ENCODE data around the gene HAUS7.

The HAUS7 gene

GRCh38 chrX:153475751-153476281, 5.4 kb upstream of the HAUS7 start:
- no peak for DNase-seq

GRCh38 chrX:153475271-153475670, 4.9 kb upstream of the HAUS7 start:
- no peak for DNase-seq

GRCh38 chrX:153474718-153475117, 4.3 kb upstream of the HAUS7 start:
- DNase-seq: no peak

GRCh38 chrX:153474266-153474665, 3.9 kb upstream of the HAUS7 start:
- DNase-seq: no peak

- DNase-seq: no peak
Observed at GRCh38 chrX:153473126-153473525, 2.8 kb upstream of the HAUS7 start.

GRCh38 chrX:153471663-153472280, 1.4 kb upstream of the HAUS7 start:
- DNase-seq: no peak

- DNase-seq: no peak
Observed at GRCh38 chrX:153469811-153470410, 465 bp downstream of the HAUS7 start.

- no peak for DNase-seq
Observed at GRCh38 chrX:153468008-153468580, 2.3 kb downstream of the HAUS7 start.

GRCh38 chrX:153465691-153466380, 4.5 kb downstream of the HAUS7 start:
- no peak for DNase-seq

- no peak for DNase-seq
Observed at GRCh38 chrX:153464116-153464515, 6.3 kb downstream of the HAUS7 start.

- DNase-seq: no peak
Observed at GRCh38 chrX:153463556-153463955, 6.8 kb downstream of the HAUS7 start.

GRCh38 chrX:153463031-153463430, 7.3 kb downstream of the HAUS7 start:
- DNase-seq: no peak

- no peak for DNase-seq
Observed at GRCh38 chrX:153462291-153462690, 8.1 kb downstream of the HAUS7 start.

GRCh38 chrX:153460826-153461225, 9.6 kb downstream of the HAUS7 start:
- DNase-seq: no peak

- peak; percentile 12 for DNase-seq
Observed at GRCh38 chrX:153459986-153460385, 10.4 kb downstream of the HAUS7 start.

- no peak for DNase-seq
Observed at GRCh38 chrX:153458476-153458875, 11.9 kb downstream of the HAUS7 start.

- DNase-seq: no peak
Observed at GRCh38 chrX:153457827-153458466, 12.4 kb downstream of the HAUS7 start.

GRCh38 chrX:153457136-153457825, 13.1 kb downstream of the HAUS7 start:
- DNase-seq: no peak

- no peak for DNase-seq
Observed at GRCh38 chrX:153456704-153457103, 13.7 kb downstream of the HAUS7 start.

- no peak for DNase-seq
Observed at GRCh38 chrX:153456161-153456560, 14.2 kb downstream of the HAUS7 start.

GRCh38 chrX:153455571-153455970, 14.8 kb downstream of the HAUS7 start:
- DNase-seq: no peak

GRCh38 chrX:153454901-153455550, 15.3 kb downstream of the HAUS7 start:
- no peak for DNase-seq
